GM12801 (cell line): Measurements from ENCODE around the gene NXN.

Experiments
- TF ChIP-seq, protein P1 (sequence below): IDR thresholded peaks from one replicate; pipeline ENCODE4 v1.5.1; 2011; ENCODE audit warnings: control low read depth; ENCODE audit not compliant: insufficient read length; ENCODE audit errors: extremely low read depth

The NXN gene

DNA sequence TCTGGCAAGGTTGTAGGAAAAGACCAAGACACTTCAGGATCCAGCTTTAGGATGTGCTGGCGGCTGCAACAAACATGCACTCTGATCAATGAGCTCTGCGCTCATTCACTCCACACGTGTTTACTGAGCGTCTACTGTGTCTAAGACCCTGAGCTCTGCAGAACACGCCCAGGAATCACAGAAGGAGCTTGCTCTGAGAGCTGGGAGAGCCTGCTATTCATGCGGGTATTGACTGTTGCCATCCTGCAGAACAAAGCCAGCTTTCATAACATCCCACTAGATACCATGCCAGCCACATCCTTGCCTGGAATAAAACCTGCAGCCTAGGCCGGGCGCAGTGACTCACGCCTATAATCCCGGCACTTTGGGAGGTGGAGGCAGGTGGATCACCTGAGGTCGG is 44.1 kb downstream of the NXN start:
- TF ChIP-seq, protein P1, sequence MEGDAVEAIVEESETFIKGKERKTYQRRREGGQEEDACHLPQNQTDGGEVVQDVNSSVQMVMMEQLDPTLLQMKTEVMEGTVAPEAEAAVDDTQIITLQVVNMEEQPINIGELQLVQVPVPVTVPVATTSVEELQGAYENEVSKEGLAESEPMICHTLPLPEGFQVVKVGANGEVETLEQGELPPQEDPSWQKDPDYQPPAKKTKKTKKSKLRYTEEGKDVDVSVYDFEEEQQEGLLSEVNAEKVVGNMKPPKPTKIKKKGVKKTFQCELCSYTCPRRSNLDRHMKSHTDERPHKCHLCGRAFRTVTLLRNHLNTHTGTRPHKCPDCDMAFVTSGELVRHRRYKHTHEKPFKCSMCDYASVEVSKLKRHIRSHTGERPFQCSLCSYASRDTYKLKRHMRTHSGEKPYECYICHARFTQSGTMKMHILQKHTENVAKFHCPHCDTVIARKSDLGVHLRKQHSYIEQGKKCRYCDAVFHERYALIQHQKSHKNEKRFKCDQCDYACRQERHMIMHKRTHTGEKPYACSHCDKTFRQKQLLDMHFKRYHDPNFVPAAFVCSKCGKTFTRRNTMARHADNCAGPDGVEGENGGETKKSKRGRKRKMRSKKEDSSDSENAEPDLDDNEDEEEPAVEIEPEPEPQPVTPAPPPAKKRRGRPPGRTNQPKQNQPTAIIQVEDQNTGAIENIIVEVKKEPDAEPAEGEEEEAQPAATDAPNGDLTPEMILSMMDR = no peak

DNA sequence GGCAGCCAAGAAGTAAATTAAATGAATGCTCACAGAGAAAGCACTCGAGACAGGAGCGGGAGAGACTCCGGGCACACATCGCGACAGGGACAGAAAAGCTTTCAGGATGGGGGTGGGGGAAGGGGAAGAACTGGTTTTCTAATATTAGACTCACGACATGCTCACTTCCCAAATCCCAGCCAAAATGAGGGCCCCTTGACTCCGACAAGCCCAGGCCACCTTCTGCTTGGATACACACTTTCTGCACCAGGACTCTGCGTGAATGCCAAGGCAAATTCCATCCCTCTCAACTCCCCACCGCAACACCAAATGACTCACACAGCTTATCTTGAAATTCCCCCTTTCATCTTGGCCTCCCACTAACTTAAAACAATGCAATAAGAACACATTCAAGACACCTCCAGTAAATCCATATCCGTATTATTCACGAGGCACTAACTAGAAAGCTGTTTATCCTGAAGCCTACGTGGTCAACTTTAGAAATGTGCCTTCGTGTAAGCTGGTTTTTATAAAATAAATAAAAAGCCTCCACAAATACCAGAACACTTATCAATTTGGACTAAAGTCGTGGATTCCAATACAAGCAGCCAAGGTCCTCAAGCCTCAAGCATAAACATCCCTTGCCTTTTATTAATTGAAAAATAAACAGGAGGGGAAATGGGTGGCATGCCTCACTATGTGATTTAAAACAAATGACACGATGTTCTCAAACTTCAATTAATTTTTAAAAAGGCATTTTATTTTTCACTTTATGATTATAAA is 46.1 kb downstream of the NXN start:
- TF ChIP-seq, protein P1 = no peak

DNA sequence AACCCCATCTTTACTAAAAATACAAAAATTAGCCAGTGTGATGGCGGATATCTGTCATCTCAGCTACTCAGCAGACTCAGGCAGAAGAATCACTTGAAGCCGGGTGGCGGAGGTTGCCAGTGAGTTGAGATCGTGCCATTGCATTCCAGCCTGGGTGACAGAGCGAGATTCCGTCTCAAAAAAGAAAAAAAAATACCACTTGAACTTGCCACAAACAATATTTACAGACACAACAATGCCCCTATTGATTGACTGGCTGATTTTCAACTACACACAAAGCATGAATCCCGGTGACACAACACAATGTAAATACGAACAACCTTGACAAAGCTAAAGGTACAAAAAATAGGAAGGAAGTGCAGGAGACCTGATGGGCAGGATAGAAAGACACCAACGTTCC is 49.3 kb downstream of the NXN start:
- TF ChIP-seq, protein P1 = no peak

DNA sequence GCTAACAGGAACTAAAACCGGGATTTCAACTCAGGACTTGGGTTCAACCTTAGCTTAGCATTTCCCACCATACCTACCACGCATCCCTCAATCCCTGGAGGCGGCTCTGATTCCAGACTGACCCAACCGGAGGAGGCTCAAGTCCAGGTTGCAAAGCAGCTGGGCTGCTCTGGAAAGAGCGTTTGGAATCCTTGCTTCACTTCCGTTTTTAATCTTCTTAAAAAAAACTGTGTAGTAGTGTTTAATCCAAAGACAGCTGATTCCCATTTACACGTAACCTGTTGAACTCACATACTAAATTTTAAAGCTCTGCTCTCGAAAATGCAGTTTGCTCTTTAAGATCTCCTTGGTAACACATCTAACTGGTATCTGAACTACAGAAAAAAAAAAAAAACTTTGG is 50.0 kb downstream of the NXN start:
- TF ChIP-seq, protein P1 = no peak

DNA sequence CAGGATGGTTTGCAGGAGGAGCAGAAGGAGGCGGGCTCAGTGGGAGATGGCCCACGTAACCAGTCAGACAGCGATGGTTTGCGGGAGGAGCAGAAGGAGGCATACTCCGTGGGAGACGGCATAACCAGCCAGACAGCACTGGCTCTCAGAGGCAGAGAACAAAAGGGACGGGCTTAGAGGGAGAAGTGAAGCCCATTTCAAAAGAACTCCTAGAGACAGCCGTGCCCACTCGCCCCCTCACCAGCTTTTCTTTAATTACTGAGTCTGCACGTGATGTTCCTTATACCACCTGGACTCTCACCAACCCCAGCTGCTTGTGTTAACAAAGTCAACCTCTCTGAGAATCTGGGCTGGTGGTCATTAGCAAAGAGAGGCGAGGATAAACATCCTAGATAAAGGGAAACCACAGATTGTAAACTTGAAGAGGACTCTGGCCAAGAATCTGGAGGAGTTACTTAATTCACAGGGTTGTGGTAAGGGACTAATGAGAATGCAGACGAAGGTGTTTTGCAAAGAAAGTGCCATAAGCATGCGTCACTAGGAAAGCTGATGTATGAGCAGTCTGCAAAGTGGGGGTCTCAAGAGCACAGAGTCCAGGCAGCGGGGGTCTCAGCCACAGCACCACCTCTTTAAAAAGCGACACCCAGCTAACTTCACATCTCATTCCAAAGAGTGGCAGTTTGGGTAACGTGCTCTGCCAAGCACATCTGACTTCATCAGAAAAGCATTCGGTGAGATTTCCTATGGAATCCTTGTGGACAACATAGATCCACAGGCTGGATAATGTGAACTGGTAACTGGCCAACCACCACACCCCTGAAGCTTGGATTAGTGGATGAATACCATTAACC is 51.7 kb downstream of the NXN start:
- TF ChIP-seq, protein P1 = no peak

DNA sequence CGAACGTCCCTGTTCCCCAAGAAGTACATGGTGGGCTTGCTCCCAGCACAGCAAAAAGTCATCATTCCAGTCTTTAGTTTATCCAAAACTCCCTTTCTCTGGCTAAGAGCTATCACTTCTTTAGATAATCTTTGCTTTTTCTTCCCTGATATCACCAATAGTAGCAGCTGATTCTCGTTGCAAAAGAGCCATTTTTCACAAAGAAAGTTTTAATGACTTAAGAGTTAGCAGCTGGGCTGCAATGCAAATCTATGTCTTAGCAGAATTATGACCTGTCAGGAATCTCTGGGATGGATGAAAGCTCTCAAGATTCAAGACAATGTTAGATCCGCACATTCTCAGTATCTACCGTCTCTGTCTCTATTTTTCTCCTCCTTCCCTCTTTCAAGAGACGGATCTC is 53.8 kb downstream of the NXN start:
- TF ChIP-seq, protein P1 = no peak

DNA sequence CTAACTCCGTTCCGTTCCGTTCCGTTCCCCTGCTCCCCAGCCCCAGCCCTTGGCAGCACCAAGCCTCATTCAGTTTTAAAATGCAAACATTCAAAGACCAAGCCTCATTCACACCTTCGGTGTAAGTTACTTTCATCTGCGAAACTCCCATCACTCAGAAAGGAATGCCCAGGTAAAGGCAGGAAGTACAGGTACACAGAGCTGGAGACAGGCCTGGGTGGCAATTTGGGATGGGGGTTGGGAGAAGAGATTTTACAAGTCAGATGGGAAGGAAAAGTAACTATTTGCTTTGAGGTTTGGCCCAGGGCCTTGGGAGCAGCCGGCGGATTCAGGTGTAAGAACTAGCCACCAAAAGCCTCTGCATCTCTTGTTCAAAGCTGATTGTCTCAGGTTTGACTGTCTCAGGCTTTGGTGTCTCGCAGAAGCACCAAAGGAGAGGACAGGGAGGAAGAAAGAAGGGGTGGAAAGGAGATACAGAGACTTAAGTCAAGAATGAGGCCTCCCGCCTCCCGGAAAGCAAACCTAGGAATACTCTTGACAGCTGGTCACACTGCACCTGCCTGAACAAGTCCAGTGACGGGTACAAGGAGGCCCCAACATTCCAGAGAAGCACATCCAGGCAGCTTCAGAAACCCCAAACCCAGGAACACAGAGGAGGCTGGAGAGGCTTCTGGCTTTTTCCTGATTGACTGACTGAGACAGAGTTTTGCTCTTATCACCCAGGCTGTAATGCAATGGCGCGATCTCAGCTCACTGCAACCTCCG is 54.7 kb downstream of the NXN start:
- TF ChIP-seq, protein P1 = no peak
